ENCODE results near the gene NXNL1. TPM values are rescaled to one million over a fixed set of nuclear protein-coding genes. Genes with fewer than 3 reads are reported as not detected.

NXNL1 gene
- total and polyA plus RNA-seq, 2 of the 4 experiments (the other 2 are of a cell fraction), result not detected

GRCh38 chr19:17505223-17505622, 44.5 kb upstream of the NXNL1 start:
- H3K27ac ChIP-seq (ENCODE audit: insufficient read depth, low read length), result no peak overlapping the region
- TF ChIP-seq CEBPB (IDR thresholded peaks at IDR 0.05; ENCODE audit: low read depth, low read length) (no peak), NFE2L2 (IDR thresholded peaks at IDR 0.05; ENCODE audit: low read depth, low read length) (no peak), RCOR1 (IDR thresholded peaks at IDR 0.05; ENCODE audit: insufficient replicate concordance, low read length) (no peak), POLR2A (IDR thresholded peaks at IDR 0.05; ENCODE audit: low read depth, low read length) (no peak), USF2 (IDR thresholded peaks at IDR 0.05; ENCODE audit: low read depth, low read length) (no peak), RAD21 (IDR thresholded peaks at IDR 0.05; ENCODE audit: low read length) (no peak), SMC3 (IDR thresholded peaks at IDR 0.05; ENCODE audit: low read depth, low read length) (no peak), CTCF (conservative IDR thresholded peaks at IDR 0.05; ENCODE audit: low read depth, low read length) (no peak), ELK1 (IDR thresholded peaks at IDR 0.05; ENCODE audit: borderline replicate concordance, low read depth, low read length) (no peak), CHD1 (IDR thresholded peaks at IDR 0.05; ENCODE audit: low read depth, low read length) (no peak), MAZ (IDR thresholded peaks at IDR 0.05; ENCODE audit: borderline replicate concordance, low read depth, low read length) (no peak), FOS (IDR thresholded peaks at IDR 0.05; ENCODE audit: low read depth, low read length) (no peak), MAFK (IDR thresholded peaks at IDR 0.05; ENCODE audit: low read depth, low read length) (no peak), RFX5 (IDR thresholded peaks at IDR 0.05; ENCODE audit: low read depth, low read length) (no peak), BHLHE40 (IDR thresholded peaks at IDR 0.05; ENCODE audit: low read depth, low read length) (no peak), MXI1 (IDR thresholded peaks at IDR 0.05; ENCODE audit: borderline replicate concordance, low read depth, low read length) (no peak)
- peaks cover 15% of the 10 kb centered on the region for H4K20me1 ChIP-seq (ENCODE audit: insufficient read depth, low read length)
- no peak overlapping the region for H3K4me3 ChIP-seq (ENCODE audit: insufficient read depth, low read depth, low read length)
- no TSS peak for BruUV-seq (replicated peaks)
- H3K56ac ChIP-seq (ENCODE audit: extremely low read depth, insufficient read depth, low read length), result no peak overlapping the region
- no peak overlapping the region for H2BK5ac ChIP-seq (ENCODE audit: low read depth, low read length, poor library complexity, severe bottlenecking)
- in situ Hi-C loops (cut with MboI; ENCODE audit: low sequenced_read_pairs), result no loop called here
- no peak overlapping the region for H3K18ac ChIP-seq (ENCODE audit: low read depth, low read length)
- ChIA-PET POLR2A (ENCODE audit: unreplicated experiment) (no interaction called here), CTCF (no interaction called here)
- H3K23ac ChIP-seq (ENCODE audit: low read depth, low read length), result no peak overlapping the region
- peak overlapping the region; percentile 13; the same call in 1 of the 2 replicates for H2AK5ac ChIP-seq (ENCODE audit: low read depth, low read length)
- no peak overlapping the region for H3K4me2 ChIP-seq (ENCODE audit: low read depth, low read length)
- 76% methylated on average over 8 of the region's 10 CpGs; no CpG with 5 or more reads in 1 of the 2 experiments for WGBS, 2 experiments (ENCODE audit: extremely low coverage in 2 of 2, insufficient read length in 1 of 2)
- H2BK120ac ChIP-seq (ENCODE audit: low read depth, low read length), result no peak overlapping the region
- H3K9ac ChIP-seq (ENCODE audit: low read depth, low read length), result no peak overlapping the region
- DNase-seq, result no peak
- no peak overlapping the region for H4K91ac ChIP-seq (ENCODE audit: insufficient read depth, low read depth, low read length)
- H2AK9ac ChIP-seq (replicated peaks; ENCODE audit: low read depth, low read length, poor library complexity), result no peak overlapping the region
- H3K27me3 ChIP-seq (ENCODE audit: control insufficient read depth, insufficient read depth, low read length), result no peaks in the 10 kb centered on the region
- H3K14ac ChIP-seq (replicated peaks; ENCODE audit: low read depth, low read length), result no peak overlapping the region
- peaks cover 6% of the 10 kb centered on the region; the same call in 1 of the 2 replicates for H3K9me1 ChIP-seq (ENCODE audit: insufficient read depth, low read length)
- no peak overlapping the region for H4K8ac ChIP-seq (ENCODE audit: low read depth in 2 of 2, low read length in 2 of 2)
- H3K4me1 ChIP-seq (ENCODE audit: control insufficient read depth, insufficient read depth, low read length), result peaks cover 12% of the 10 kb centered on the region
- H3K9me3 ChIP-seq (ENCODE audit: control insufficient read depth, insufficient read depth, low read length), result no peaks in the 10 kb centered on the region
- H3K36me3 ChIP-seq (ENCODE audit: control insufficient read depth, insufficient read depth, low read length), result peaks cover 27% of the 10 kb centered on the region
- H3K79me1 ChIP-seq (ENCODE audit: low read depth in 1 of 2, low read length in 2 of 2), result peaks cover 19 to 68% of the 10 kb centered on the region in 2 experiments
- intact Hi-C loops (cut with micrococcal nuclease), result no loop called here
- no peak overlapping the region for H3K4ac ChIP-seq (ENCODE audit: low read depth, low read length)
- no peak overlapping the region for H2BK20ac ChIP-seq (ENCODE audit: low read depth, low read length)
- no peak for ATAC-seq (ENCODE audit: low read depth)
- H2AFZ ChIP-seq (replicated peaks; ENCODE audit: low read length, poor library complexity), result peak overlapping the region; percentile 51
- H4K5ac ChIP-seq (ENCODE audit: low read depth, low read length), result no peak overlapping the region
- H2BK15ac ChIP-seq (ENCODE audit: low read depth, low read length), result no peak overlapping the region
- dilution Hi-C loops (cut with HindIII; ENCODE audit: low sequenced_read_pairs, unreplicated experiment), result no loop called here

All from IMR-90 (cell line).